Measurements from ENCODE around the gene NXT1. TPM values are rescaled to one million over a fixed set of nuclear protein-coding genes. Genes with fewer than 3 reads are reported as not detected.

NXT1 gene
- total and polyA plus RNA-seq, 2 experiments from 2014 or later: 30.2 to 34.4 TPM

- H4K20me1 ChIP-seq (replicated peaks; ENCODE audit: insufficient read depth): peaks cover 29% of the 10 kb centered on the region
- H3K4me1 Mint-ChIP-seq: peaks cover 16% of the 10 kb centered on the region
- H3K9me2 ChIP-seq (ENCODE audit: insufficient read depth): no peaks in the 10 kb centered on the region
- H3K4me3 Mint-ChIP-seq: no peak overlapping the region
- H3K4me2 ChIP-seq: no peak overlapping the region
- no peaks in the 10 kb centered on the region for H3K9me3 Mint-ChIP-seq
- TF ChIP-seq EZH2 (IDR thresholded peaks at IDR 0.05; ENCODE audit: low read depth, unreplicated experiment): no peak
- no peak for TF ChIP-seq ETS1 (IDR thresholded peaks at IDR 0.05)
- TF ChIP-seq POLR2AphosphoS5 (IDR thresholded peaks at IDR 0.05; ENCODE audit: low read depth): no peak
- no peak for TF ChIP-seq STAT1 (IDR thresholded peaks at IDR 0.05; ENCODE audit: unreplicated experiment)
- TF ChIP-seq ZNF462 (CRISPR knock-in tag; IDR thresholded peaks at IDR 0.05): no peak
- TF ChIP-seq ZNF331 (CRISPR knock-in tag; IDR thresholded peaks at IDR 0.05; ENCODE audit: low read depth): no peak
- TF ChIP-seq CREB1 (CRISPR knock-in tag; IDR thresholded peaks at IDR 0.05; ENCODE audit: low read depth): no peak
- no peak for TF ChIP-seq JUNB (IDR thresholded peaks at IDR 0.05; ENCODE audit: unreplicated experiment)
- TF ChIP-seq CTCF (conservative IDR thresholded peaks at IDR 0.05; ENCODE audit: low read depth in 2 of 2): no peak
- TF ChIP-seq NANOG (IDR thresholded peaks at IDR 0.05; ENCODE audit: borderline replicate concordance): no peak
- no peak for TF ChIP-seq REST (IDR thresholded peaks at IDR 0.05; ENCODE audit: unreplicated experiment)
- no peak for TF ChIP-seq ZNF114 (CRISPR knock-in tag; IDR thresholded peaks at IDR 0.05)
- TF ChIP-seq EZH2phosphoT487 (IDR thresholded peaks at IDR 0.05; ENCODE audit: unreplicated experiment): no peak
- peaks cover 5% of the 10 kb centered on the region; the same call in 1 of the 2 replicates for H3K4me1 ChIP-seq (ENCODE audit: insufficient read depth)
- H3F3A ChIP-seq (replicated peaks; ENCODE audit: low read depth): no peaks in the 10 kb centered on the region
- H3K27me3 Mint-ChIP-seq (ENCODE audit: insufficient read depth, low read depth, poor library complexity): peaks cover 11% of the 10 kb centered on the region
- peaks cover 59% of the 10 kb centered on the region for H3K36me3 Mint-ChIP-seq (ENCODE audit: low read depth)
- peaks cover 14% of the 10 kb centered on the region; the same call in 1 of the 2 replicates for H3K36me3 ChIP-seq (ENCODE audit: insufficient read depth)
- no peak overlapping the region for H3K27ac ChIP-seq (ENCODE audit: low read depth)
- H3K27ac Mint-ChIP-seq: no peak overlapping the region
- DNase-seq (ENCODE audit: low spot score) (no peak), ATAC-seq (no peak)
- peaks cover 47% of the 10 kb centered on the region for H3K79me2 ChIP-seq (replicated peaks; ENCODE audit: insufficient read depth)
- H3K4me3 ChIP-seq: no peak overlapping the region
- no peak overlapping the region for H2AFZ ChIP-seq
- H3K27me3 ChIP-seq (ENCODE audit: insufficient read depth): no peaks in the 10 kb centered on the region
These were observed 17.9 kb downstream of the NXT1 start for GRCh38 chr20:23368316-23369071.

All from GM23338 (cell line).